ENCODE results near the gene CEBPA.
"Not testable (repeated sequence)": the region's sequence is repeated elsewhere in the genome, so short reads cannot be mapped to it uniquely, and the experiment has no call there.

CEBPA gene

DNA sequence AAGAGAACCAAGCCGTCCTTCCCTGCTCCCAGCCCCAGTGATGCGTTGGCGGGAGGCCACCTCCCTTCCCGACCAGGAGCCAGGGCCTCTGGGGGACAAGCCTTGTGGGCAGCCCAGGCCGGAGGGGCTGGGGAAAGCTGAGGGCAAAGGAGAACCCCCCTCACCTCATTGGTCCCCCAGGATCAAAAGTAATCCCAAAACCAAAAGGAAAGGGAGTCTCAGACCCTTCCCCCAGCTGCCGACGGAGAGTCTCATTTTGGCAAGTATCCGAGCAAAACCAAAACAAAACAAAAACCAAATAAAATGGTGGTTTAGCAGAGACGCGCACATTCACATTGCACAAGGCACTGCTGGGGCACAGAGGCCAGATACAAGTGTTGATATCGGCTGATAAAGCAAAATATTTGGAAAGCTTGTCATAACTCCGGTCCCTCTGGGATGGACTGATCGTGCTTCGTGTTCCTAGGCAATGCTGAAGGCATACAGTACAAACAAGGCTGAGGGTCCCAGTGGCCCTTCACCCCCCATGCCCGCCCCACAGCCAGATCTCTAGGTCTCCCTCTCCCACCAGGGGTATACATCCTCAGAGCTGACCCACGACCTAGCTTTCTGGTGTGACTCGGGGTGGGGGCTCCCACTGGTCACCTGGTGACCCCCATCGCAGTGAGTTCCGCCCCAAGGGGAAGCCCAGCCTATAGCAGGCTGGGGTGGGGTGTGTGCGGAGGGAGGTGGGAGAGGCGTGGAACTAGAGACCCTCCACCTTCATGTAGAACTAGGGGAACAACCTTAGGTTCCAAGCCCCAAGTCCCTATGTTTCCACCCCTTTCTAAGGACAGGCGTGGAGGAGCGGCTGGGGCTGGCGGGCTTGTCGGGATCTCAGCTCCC lies 2.1 kb downstream of the CEBPA start:
- DNase-seq, result no peak

- no peak for DNase-seq
Measured at GRCh38 chr19:33299051-33299688, 3.2 kb downstream of the CEBPA start.

GRCh38 chr19:33298146-33298911 lies 4.0 kb downstream of the CEBPA start:
- no peak for DNase-seq

DNA sequence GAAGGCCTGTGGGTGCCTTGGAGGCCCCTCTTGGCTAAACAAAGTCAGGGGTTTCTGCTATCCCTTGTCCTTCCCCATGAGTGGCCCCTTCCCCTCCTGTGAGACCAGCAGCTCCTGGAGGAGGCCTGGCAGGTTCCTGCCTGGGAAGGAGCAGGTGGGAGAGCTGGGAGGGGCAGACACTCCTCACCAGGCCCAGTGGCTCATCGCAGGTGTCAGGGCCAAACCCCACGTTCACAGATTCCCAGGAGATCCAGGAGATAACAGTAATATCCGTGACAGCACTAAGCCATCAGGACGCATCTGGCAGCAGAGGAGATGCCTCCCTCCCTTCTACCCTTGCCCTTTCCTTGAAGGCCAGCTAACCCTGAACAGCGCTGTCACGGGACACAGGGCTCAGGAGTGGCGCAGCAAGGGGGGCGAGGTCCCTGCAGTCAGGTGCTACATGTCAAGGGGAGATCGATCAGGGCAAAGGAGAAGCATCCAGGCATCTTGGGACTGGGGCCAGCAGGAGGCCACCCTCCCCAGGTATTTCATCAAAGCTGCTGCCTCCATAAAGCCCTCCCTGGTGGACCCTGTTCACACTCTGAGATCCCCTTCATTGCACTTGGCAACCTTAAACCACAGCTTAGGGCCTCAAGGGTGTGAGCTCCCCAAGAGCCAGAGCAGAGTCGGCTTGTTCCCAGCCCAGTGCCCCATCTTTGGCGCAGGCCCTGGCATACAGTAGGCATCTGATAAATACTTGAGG lies 4.8 kb downstream of the CEBPA start:
- no peak for DNase-seq

- DNase-seq, result no peak
Measured at GRCh38 chr19:33296488-33296971, 5.8 kb downstream of the CEBPA start.

DNA sequence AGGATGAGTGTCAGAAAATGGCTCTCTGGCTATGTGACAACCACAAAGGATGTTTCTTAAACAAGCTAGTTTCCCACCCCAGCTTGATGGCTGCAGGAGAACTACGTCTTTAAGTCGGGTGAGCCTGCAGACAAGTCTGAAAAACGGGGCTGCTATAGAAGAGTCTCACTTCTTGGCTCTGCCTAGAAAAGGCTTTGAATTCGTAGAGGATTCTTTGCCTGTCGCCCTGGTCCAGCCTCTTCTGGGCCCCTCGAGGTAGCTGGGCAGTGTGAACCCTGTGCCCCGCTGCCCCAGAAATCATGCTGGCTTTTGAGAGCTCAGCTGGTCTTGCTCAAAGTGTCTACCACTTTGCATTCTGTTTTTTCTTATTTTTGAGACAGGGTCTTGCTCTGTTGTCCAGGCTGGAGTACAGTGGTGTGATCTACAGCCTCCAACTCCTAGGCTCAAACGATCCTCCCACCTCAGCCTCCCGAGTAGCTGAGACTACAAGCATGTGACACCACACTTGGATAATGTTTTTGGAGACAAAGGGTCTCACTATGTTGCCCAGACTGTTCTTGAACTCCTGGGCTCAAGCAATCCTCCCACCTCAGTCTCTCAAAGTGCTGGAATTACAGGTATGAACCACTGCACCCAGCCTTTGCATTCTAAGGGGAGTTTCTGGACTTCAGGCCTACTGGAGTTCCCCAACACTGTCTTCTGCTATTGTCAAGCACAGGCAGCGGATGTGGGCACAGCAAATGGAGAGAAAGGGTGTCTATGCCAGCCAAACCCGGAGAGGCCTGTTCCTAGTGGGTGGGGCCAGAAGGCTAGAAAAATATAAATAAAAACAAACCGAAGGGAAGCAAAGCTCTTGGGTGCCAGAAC lies 6.5 kb downstream of the CEBPA start:
- peak; percentile 33 for DNase-seq

DNA sequence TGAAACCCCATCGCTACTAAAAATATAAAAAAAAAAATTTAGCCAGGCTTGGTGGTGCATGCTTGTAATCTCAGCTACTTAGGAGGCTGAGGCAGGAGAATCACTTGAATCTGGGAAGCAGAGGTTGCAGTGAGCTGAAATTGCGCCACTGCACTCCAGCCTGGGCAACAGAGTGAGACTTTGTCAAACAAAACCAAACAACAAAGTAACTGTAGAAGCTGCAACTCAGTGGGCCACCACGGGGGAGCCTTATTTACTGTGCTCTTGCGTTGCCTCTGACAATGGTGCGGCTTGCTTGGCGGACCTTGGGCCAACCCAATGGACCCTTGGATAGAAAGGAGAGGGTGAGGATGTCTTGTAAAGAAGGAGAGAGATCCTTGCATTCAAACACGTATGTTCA lies 7.3 kb downstream of the CEBPA start:
- DNase-seq, result not testable (repeated sequence)

DNA sequence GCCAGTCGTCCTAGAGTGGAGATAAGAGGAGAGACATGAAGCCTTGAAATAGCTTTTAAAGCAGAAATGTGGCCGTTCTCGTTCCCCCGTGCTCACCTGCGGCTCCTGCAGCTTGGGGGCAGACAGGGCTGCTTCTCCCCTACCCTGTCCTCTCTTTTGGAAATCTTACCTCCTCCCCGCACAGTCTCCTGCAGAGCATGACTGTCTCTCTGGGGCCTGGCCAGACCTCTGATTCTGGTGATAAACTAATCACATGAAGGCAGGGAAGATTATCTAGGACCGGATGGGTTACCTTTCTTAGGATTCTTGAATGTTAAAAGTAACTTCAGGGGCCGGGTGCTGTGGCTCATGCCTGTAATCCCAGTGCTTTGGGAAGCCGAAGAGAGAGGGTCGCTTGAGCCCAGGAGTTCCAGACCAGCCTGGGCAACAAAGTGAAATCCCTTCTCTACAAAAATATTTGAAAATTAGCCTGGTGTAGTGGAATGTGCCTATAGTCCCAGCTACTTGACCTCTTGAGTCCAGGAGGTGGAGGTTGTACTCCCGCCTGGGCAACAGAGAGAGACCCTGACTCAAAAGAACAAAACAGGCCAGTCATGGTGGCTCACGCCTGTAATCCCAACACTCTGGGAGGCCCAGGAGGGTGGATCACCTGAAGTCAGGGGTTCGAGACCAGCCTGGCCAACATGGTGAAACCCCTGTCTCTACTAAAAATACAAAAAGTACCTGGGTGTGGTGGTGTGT lies 8.1 kb downstream of the CEBPA start:
- no peak for DNase-seq

DNA sequence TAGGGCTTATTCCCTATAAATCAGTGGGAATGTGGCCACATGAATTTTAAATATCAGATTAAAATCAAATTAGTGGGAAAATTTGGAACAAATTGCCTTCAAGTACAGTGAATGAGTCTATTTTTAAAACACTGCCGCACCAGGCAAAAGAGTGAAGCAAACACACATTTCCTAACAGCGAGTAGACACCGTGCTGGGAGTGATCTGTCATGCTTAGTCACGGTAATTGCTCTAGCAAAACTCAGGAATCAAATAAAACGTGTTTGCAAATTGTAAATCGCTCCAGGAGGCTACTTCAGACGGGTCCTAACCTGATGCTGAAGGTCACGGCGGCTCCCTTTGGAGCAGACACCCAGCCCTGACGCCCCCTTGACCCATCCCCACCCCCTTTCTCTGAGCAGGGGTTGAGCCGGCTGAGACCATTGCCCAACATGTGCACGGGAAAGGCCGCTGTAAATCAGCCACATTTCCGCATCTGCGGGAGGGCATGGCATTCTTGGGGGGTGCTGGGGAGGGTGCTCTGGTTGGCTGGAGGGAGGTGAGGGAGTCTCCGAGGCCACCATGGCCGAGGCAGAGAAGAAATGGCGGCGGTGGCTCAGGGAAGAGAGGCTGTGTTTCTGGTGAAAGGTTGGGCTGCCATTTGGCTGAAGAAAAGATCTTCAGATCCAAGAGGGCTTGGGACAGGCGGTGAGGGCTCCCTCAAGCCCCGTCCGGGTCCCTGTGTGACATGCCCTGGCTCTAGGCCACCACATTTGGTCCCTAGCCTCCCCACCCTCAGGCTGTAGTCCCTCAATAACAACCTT lies 8.9 kb downstream of the CEBPA start:
- DNase-seq, result no peak

DNA sequence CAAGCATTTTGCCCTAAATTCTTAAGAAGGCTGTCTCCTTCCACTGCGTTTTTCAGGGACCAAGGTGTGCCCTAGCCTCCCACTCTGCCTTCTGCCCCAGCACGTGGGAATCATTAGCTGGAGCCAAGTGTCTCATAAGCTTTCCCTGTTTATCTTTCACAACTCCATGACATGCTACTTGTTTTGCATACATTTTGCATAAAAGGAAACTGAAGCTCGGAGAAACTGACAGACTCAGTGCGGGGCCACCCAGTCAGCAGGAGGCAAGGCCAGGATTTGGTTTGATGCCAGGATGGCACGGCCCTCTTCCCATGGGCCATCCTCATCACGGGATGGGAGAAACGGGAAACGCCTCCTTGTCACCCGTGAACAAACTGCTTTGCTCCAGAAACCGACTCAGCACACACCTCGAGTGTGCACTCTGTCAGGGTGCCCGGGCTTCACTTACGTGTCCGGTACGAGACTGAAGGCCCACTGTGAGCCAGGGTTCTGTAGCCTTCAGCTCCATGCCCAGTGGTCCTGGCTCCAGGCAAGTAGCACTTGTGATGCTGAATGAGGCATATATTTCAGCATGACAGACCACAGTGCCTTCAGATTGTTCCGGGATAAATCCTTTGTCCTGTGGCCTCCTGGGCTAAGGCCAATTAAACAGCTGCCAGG lies 9.6 kb downstream of the CEBPA start:
- DNase-seq, result no peak

GRCh38 chr19:33291623-33292534 lies 10.5 kb downstream of the CEBPA start:
- DNase-seq, result no peak

DNA sequence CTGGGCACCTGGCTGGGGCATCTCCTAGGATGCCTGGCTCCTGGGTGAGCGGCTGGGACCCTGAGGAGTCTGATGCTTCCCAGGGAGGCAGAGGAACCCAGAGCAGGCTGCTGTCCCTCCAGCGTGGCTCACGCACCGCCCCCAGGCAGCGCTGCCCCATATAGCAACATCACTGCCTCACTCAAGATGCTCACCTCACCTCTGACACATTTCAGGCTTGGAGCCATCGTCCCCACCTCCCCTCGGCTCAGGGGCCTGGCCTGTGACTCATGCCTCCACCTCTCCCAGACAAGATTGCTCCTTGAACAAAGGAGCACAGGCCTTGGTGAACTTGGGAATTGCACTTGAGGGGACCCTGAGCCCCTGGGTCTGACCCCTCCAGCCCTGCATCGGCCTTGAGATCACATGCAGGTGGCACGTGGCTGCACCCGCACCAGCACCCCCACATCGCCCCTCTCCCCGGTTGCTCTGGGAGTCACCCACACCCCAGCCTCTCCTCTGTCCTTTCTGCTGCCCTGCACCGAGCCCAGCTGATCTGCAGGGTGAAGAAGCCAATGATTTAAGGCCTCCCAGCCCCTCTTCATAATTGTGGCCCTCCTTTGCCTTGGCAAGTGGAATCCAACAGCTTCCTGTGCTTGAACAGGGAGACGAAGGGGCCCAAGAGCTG lies 11.2 kb downstream of the CEBPA start:
- no peak for DNase-seq

GRCh38 chr19:33290082-33290815 lies 12.1 kb downstream of the CEBPA start:
- DNase-seq, result no peak

DNA sequence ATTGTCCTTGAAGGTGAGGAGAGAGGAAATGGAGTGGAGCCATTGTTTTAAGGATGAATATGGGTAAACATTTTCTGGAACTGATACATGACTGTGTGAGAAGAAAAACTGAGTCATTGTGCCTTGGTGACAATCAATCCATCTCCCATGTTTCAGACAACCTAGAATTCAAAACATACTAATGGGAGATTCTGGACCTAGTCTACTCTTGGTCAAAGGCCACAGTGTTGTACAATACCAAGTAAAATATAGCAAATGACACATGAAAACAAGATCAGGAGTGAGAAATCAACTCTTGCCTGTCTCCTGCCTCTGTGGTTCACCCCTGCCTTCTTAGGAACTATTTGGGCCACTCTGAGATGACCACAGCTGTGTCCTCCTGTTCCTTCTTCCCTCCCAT lies 13.1 kb downstream of the CEBPA start:
- no peak for DNase-seq

DNA sequence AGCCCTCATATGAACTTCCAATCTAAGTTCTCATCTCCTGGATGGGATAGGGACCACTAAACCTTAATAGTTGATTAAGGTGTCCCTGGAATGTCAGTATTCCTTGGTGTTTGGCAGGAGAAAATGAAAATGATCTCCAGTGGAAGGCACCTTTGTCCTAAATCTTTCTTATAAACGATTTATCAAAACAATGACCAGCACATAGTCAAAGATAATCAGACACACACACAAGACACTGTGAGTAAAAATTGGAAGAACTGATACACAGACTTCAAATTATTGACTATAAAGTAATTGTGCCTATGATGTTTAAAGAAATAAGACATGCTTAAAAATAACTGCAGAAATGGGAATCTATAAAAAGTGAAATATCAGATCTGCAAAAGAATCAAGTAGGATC lies 13.7 kb downstream of the CEBPA start:
- DNase-seq, result no peak

GRCh38 chr19:33287927-33288326 lies 14.4 kb downstream of the CEBPA start:
- no peak for DNase-seq

DNA sequence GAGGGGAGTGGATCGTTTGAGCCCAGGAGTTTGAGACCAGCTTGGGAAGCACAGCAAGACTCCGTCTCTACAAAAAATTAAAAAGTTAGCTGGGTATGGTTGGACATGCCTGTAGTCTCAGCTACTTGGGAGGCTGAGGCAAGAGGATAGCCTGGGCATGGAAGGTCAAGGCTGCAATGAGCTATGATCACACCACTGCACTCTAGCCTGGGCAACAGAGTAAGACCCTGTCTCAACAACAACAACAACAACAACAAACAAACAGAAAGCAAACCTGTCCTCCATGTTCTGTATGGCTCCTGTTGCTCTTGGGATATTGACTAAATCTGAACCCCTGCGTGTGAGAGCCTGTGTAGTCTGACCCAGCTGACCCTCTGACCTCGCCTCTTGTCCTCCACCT lies 14.9 kb downstream of the CEBPA start:
- no peak for DNase-seq

All from CD4-positive, alpha-beta T cell treated with Interleukin-21 for 1 hour (primary cell).